ENCODE results near the gene WNT7B. TPM values are rescaled to one million over a fixed set of nuclear protein-coding genes. Genes with fewer than 3 reads are reported as not detected.
A peak's percentile ranks its signal among the peaks of the same experiment; 100 is the strongest.

Gene WNT7B
- total and polyA plus RNA-seq, 2 experiments from 2014 or later = 0.10 TPM; not detected in 1

GRCh38 chr22:45923835-45924234, 53.1 kb downstream of the WNT7B start:
- no peaks in the 10 kb centered on the region for H3F3A ChIP-seq (replicated peaks; ENCODE audit: low read depth)
- H3K27ac ChIP-seq (ENCODE audit: low read depth) = no peak overlapping the region
- H3K9me2 ChIP-seq (ENCODE audit: insufficient read depth) = no peaks in the 10 kb centered on the region
- no peaks in the 10 kb centered on the region for H3K4me1 Mint-ChIP-seq
- H3K27me3 ChIP-seq (ENCODE audit: insufficient read depth) = no peaks in the 10 kb centered on the region
- H2AFZ ChIP-seq = no peak overlapping the region
- no peaks in the 10 kb centered on the region for H4K20me1 ChIP-seq (replicated peaks; ENCODE audit: insufficient read depth)
- no peaks in the 10 kb centered on the region for H3K27me3 Mint-ChIP-seq (ENCODE audit: insufficient read depth, low read depth, poor library complexity)
- TF ChIP-seq EZH2 (IDR thresholded peaks at IDR 0.05; ENCODE audit: low read depth, unreplicated experiment) = no peak
- no peak for TF ChIP-seq CREB1 (CRISPR knock-in tag; IDR thresholded peaks at IDR 0.05; ENCODE audit: low read depth)
- no peak overlapping the region for H3K4me3 Mint-ChIP-seq
- no peaks in the 10 kb centered on the region for H3K36me3 ChIP-seq (ENCODE audit: insufficient read depth)
- DNase-seq (ENCODE audit: low spot score) (no peak), ATAC-seq (peak; percentile 19; the same call in 2 of the 3 replicates)
- H3K4me1 ChIP-seq (ENCODE audit: insufficient read depth) = no peaks in the 10 kb centered on the region
- no peak overlapping the region for H3K4me3 ChIP-seq
- no peak overlapping the region for H3K27ac Mint-ChIP-seq
- no peak overlapping the region for H3K4me2 ChIP-seq
- H3K79me2 ChIP-seq (replicated peaks; ENCODE audit: insufficient read depth) = no peaks in the 10 kb centered on the region
- H3K36me3 Mint-ChIP-seq (ENCODE audit: low read depth) = no peaks in the 10 kb centered on the region
- H3K9me3 Mint-ChIP-seq = no peaks in the 10 kb centered on the region

- Histone ChIP-seq H3K9me2 (ENCODE audit: insufficient read depth) (no peaks in the 10 kb centered on the region), H3F3A (replicated peaks; ENCODE audit: low read depth) (no peaks in the 10 kb centered on the region), H3K27me3 (ENCODE audit: insufficient read depth) (no peaks in the 10 kb centered on the region), H3K36me3 (ENCODE audit: insufficient read depth) (no peaks in the 10 kb centered on the region), H3K4me2 (no peak overlapping the region), H3K4me3 (no peak overlapping the region), H4K20me1 (replicated peaks; ENCODE audit: insufficient read depth) (no peaks in the 10 kb centered on the region), H2AFZ (no peak overlapping the region), H3K79me2 (replicated peaks; ENCODE audit: insufficient read depth) (no peaks in the 10 kb centered on the region), H3K4me1 (ENCODE audit: insufficient read depth) (no peaks in the 10 kb centered on the region), H3K27ac (ENCODE audit: low read depth) (no peak overlapping the region)
- no peaks in the 10 kb centered on the region for H3K9me3 Mint-ChIP-seq
- DNase-seq (ENCODE audit: low spot score) = no peak
- H3K4me1 Mint-ChIP-seq = no peaks in the 10 kb centered on the region
- no peaks in the 10 kb centered on the region for H3K27me3 Mint-ChIP-seq (ENCODE audit: insufficient read depth, low read depth, poor library complexity)
- no peaks in the 10 kb centered on the region for H3K36me3 Mint-ChIP-seq (ENCODE audit: low read depth)
- no peak overlapping the region for H3K27ac Mint-ChIP-seq
- ATAC-seq = no peak
- H3K4me3 Mint-ChIP-seq = no peak overlapping the region
- TF ChIP-seq ZNF331 (CRISPR knock-in tag; IDR thresholded peaks at IDR 0.05; ENCODE audit: low read depth) (no peak), REST (IDR thresholded peaks at IDR 0.05; ENCODE audit: unreplicated experiment) (no peak), JUNB (IDR thresholded peaks at IDR 0.05; ENCODE audit: unreplicated experiment) (no peak), EZH2phosphoT487 (IDR thresholded peaks at IDR 0.05; ENCODE audit: unreplicated experiment) (no peak), ZNF114 (CRISPR knock-in tag; IDR thresholded peaks at IDR 0.05) (no peak), POLR2AphosphoS5 (IDR thresholded peaks at IDR 0.05; ENCODE audit: low read depth) (no peak), ETS1 (IDR thresholded peaks at IDR 0.05) (no peak), EZH2 (IDR thresholded peaks at IDR 0.05; ENCODE audit: low read depth, unreplicated experiment) (no peak), CTCF (conservative IDR thresholded peaks at IDR 0.05; ENCODE audit: low read depth in 2 of 2) (no peak), CREB1 (CRISPR knock-in tag; IDR thresholded peaks at IDR 0.05; ENCODE audit: low read depth) (no peak), STAT1 (IDR thresholded peaks at IDR 0.05; ENCODE audit: unreplicated experiment) (no peak), NANOG (IDR thresholded peaks at IDR 0.05; ENCODE audit: borderline replicate concordance) (no peak)
These were observed 53.8 kb downstream of the WNT7B start for GRCh38 chr22:45923212-45923611.

Data from GM23338 (cell line).